A204.1 (cell line): Measurements from ENCODE around the gene SDK2.
"Not testable (repeated sequence)": the region's sequence is repeated elsewhere in the genome, so short reads cannot be mapped to it uniquely, and the experiment has no call there.

Experiments
- FAIRE-seq: peaks from 2 replicates; lab custom pipeline; 2012; peaks lifted over from hg19 to GRCh38; lab: Jason Lieb, UNC

The SDK2 gene

DNA sequence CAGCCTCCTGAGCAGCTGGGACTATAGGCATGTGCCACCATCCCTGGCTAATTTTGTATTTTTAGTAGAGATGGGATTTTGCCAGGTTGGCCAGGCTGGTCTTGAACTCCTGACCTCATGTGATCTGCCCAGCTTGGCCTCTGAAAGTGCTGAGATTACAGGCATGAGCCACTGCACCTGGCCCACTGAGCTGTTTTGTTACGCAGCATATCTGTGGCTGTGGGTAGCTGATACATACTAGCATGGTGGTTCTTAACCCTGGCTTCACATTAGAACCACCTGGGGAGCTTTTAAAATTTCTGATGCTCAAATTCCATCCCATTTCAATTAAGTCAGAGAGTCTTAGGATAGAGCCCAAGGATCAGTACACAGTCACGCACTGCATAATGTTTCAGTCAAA lies 190.8 kb downstream of the SDK2 start:
- not testable (repeated sequence) for FAIRE-seq

GRCh38 chr17:73453090-73453489 lies 191.2 kb downstream of the SDK2 start:
- no peak for FAIRE-seq

GRCh38 chr17:73452009-73452408 lies 192.2 kb downstream of the SDK2 start:
- FAIRE-seq, result no peak

- no peak for FAIRE-seq
These were observed 196.9 kb downstream of the SDK2 start for GRCh38 chr17:73447319-73447718.

- no peak for FAIRE-seq
These were observed 197.6 kb downstream of the SDK2 start for GRCh38 chr17:73446617-73447016.

- no peak for FAIRE-seq
These were observed 198.8 kb downstream of the SDK2 start for GRCh38 chr17:73445466-73445865.

DNA sequence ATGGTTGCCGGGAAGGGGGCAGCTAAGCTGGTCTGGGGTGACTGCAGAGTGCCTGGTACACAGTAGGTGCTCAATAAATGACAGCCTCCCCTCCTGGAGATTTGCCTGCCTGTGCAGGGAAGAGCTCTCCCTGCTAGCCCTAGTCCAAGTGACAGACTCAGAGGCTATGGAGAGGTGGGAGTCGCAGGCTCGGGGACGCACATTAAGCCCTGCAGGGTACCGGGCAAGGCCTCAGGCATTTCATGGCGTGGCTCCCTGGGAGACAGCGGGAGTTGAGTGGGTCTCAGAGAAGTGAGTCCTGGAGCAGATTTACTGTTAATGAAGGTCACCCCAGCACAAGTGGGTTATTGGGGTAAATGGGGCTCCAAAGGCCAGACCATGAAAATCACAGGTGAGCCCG lies 200.2 kb downstream of the SDK2 start:
- no peak for FAIRE-seq

- no peak for FAIRE-seq
These were observed 204.6 kb downstream of the SDK2 start for GRCh38 chr17:73439597-73439996.

GRCh38 chr17:73437826-73438225 lies 206.4 kb downstream of the SDK2 start:
- FAIRE-seq, result no peak

- FAIRE-seq, result no peak
These were observed 207.3 kb downstream of the SDK2 start for GRCh38 chr17:73436954-73437353.

DNA sequence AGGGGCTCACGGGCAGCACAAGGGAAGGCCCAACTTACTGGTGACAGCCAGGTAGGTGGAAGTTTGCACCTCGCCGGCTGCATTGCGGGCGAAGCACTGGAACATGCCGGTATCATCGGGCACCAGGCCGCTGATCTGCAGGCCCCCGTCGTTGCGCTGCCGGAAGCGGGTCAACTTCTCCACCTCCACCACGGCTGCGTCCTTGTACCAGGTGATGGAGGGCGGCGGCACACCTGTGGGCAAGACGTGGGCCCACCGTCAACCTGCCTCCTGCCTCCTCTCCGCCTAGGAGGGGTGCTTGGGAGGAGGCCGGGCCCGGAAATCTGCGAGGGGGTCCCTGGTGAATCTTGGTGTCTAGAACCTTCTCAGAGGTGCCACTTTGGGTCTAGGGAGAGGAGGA lies 208.8 kb downstream of the SDK2 start:
- FAIRE-seq, result no peak

GRCh38 chr17:73434154-73434553 lies 210.1 kb downstream of the SDK2 start:
- no peak for FAIRE-seq

GRCh38 chr17:73433501-73433900 lies 210.7 kb downstream of the SDK2 start:
- no peak for FAIRE-seq

DNA sequence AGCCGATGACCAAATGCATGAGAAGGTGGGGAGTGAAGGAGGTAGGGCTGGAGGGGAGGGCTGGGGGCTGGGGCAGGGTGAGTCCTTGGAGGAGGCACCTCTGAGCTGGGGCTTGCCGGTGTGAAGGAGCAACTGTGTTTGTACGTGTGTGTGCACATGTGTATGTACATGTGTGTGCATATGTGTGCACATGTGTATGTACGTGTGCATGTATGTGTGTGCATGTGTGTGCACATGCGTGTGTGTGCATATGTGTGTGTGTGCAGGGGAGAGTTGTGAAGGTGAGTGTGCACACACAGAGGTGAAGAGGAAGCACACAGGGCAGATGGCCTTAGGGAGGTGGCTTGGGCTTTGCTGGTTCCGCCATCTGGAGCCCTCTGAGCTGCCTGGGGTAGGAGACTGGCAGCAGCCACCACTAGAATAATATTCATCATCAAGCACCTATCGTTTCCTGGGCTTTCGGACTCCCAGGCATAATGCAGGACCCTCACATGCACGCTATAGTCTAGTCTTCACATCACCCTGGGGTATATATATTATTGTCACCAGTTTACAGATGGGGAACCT lies 211.5 kb downstream of the SDK2 start:
- no peak for FAIRE-seq

- FAIRE-seq, result no peak
These were observed 212.6 kb downstream of the SDK2 start for GRCh38 chr17:73431401-73432205.

DNA sequence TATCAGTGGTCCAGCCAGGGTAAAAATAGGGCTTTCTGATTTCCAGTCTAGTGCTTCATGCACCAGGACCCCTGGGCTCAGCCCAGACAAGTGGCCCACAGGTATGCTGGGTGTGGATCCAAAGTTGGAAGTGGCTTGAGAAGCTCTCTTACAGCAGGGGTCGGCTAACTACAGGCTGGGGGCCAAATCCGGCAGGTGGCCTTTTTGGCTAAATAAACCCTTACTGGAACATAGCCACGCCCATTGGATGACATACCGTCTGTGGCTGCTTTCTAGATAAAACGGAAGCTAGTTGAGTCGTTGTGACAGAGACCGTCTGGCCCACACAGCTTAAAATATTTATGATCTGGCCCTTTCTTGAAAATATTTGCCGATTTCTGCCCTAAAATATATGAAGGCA lies 213.4 kb downstream of the SDK2 start:
- no peak for FAIRE-seq

- FAIRE-seq, result no peak
These were observed 214.0 kb downstream of the SDK2 start for GRCh38 chr17:73430165-73430680.

DNA sequence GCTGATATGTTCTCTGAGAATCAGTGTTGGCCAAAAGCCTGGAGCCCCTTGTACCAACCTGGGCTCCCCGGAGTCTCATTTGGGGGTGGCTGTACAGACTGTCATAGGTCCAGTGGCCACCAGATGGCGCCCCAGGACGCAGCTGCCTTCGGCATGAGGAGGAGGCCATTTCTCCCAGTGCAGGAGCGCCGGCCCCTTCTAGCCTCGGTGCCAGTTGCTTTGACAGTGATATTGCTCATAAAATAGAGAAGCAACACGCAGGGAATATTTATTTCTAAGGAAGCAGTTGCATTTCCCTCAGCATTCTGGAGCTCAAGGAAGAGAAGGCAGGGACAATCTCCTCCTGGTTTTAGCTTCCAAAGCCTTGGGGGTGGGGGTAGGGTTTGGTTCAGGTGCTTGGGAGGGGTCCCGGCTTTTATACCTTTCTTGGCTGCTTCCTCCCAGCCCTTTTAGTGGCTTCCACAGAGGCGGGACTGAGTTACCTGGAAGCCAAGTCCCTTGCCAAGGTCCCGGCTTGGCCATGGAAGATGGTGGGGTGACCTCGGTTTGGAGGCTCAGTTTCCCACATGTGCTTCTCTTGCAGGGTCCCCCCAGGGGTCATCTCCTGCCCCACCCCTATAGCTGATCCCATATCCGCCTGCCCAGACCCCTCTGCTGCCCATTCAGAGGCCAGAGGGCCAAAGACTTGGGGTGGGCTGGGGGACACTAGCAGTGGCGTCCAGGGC lies 214.6 kb downstream of the SDK2 start:
- peak; percentile 43 for FAIRE-seq

GRCh38 chr17:73427198-73427597 lies 217.0 kb downstream of the SDK2 start:
- FAIRE-seq, result no peak

GRCh38 chr17:73424571-73424970 lies 219.7 kb downstream of the SDK2 start:
- FAIRE-seq, result no peak

GRCh38 chr17:73423806-73424205 lies 220.4 kb downstream of the SDK2 start:
- FAIRE-seq, result no peak

GRCh38 chr17:73423159-73423715 lies 221.0 kb downstream of the SDK2 start:
- FAIRE-seq, result no peak

DNA sequence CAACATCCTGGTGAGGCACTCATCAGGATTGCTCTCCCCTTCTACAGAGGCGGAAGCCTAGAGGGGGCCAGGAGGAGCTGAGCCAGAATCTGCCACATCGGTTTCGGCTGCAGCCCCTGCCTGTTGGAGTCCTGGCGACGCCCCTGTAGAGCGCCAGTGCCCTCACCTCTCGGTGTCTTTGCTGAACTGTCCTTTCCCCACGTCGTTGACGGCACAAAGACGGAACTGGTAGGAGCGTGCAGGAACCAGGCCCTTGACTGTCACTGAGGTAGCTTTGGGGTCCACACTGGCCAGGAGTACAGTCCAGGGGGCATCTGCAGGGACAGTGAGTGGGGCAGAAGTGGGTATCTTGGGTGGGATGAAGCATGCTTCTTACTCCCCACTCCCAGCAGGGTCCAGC lies 222.1 kb downstream of the SDK2 start:
- FAIRE-seq, result no peak
